GM20431 (cell line): ENCODE data around the gene SLC5A5.
"Not testable (repeated sequence)": the region's sequence is repeated elsewhere in the genome, so short reads cannot be mapped to it uniquely, and the experiment has no call there.

Source experiments
- in situ Hi-C: fragments of 300-500 bp; cut with MseI, MboI; formaldehyde crosslinking; loops from one replicate; pipeline ENCODE4 v1.15.0; 2020; ENCODE audit warnings: low sequenced_read_pairs; ENCODE audit not compliant: unreplicated experiment

SLC5A5 gene

GRCh38 chr19:17869114-17869608, 2.6 kb upstream of the SLC5A5 start:
- in situ Hi-C loops = loop anchor here (5.0 kb wide), 1 partner anchor 63 kb away; the partner anchor contains the start of gene CCDC124

DNA sequence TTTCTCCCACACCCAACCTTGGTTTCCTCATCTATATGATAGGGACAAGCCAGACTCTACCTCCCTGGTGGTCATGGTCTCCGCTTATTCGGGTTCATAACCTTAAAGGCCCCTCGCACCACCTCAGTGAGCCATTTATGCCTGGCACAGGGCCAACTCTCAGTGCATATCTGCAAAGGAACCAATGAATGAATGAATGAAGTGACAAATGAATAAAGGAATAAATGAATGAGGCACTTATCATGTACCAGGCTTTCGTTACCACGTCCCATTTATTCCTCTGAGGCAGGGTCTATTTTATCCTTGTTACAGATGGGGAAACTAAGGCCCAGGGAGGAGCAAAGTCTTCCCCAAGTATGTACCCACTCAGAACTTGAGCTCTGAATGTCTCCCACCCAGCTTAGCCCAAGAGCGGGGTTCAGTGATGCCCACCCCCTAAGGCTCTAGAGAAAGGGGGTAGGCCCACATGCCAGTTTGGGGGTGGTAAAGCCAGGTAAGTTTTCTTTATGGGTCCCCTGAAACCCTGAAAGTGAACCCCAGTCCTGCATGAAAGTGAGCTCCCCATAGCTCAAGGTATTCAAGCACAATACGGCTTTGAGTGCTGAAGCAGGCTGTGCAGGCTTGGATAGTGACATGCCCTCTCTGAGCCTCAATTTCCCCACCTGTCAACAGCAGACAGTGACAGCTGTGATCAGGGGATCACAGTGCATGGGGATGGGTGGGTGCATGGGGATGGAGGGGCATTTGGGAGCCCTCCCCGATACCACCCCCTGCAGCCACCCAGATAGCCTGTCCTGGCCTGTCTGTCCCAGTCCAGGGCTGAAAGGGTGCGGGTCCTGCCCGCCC, 490 bp upstream of the SLC5A5 start:
- in situ Hi-C loops = no loop called here

DNA sequence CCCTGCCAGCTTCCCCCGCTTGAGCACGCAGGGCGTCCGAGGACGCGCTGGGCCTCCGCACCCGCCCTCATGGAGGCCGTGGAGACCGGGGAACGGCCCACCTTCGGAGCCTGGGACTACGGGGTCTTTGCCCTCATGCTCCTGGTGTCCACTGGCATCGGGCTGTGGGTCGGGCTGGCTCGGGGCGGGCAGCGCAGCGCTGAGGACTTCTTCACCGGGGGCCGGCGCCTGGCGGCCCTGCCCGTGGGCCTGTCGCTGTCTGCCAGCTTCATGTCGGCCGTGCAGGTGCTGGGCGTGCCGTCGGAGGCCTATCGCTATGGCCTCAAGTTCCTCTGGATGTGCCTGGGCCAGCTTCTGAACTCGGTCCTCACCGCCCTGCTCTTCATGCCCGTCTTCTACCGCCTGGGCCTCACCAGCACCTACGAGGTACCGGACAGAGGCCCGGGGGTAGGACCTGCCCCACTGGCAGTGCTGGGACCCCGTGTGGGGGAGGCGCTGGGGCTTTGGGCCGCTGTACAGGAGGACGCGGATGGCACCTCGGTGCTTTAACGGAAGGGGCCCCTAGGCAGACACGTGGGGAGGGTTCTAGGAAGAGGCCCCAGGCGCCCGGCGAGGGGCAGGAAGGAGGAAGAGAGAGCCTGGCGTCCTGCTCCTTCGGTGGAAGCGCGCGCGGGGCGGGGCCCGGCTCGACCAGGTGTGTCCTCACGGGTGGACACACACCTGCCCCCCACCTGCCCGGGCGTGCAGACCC, 681 bp downstream of the SLC5A5 start:
- in situ Hi-C loops = no loop called here

- in situ Hi-C loops = no loop called here
Measured at GRCh38 chr19:17873786-17874757, 2.3 kb downstream of the SLC5A5 start.

GRCh38 chr19:17874758-17875135, 3.0 kb downstream of the SLC5A5 start:
- in situ Hi-C loops = no loop called here

DNA sequence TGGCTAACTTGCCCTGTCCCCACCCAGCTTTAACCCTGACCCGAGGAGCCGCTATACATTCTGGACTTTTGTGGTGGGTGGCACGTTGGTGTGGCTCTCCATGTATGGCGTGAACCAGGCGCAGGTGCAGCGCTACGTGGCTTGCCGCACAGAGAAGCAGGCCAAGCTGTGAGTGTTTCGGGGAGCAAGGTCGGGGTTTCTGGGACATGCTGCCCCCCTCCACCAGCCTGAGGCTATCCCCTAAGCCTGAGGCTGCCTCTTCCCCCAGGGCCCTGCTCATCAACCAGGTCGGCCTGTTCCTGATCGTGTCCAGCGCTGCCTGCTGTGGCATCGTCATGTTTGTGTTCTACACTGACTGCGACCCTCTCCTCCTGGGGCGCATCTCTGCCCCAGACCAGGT, 6.0 kb downstream of the SLC5A5 start:
- in situ Hi-C loops = no loop called here

- in situ Hi-C loops = no loop called here
Measured at GRCh38 chr19:17879466-17879865, 7.7 kb downstream of the SLC5A5 start.

GRCh38 chr19:17881701-17882100, 10.0 kb downstream of the SLC5A5 start:
- in situ Hi-C loops = no loop called here

- in situ Hi-C loops = no loop called here
Measured at GRCh38 chr19:17883627-17884410, 12.1 kb downstream of the SLC5A5 start.

DNA sequence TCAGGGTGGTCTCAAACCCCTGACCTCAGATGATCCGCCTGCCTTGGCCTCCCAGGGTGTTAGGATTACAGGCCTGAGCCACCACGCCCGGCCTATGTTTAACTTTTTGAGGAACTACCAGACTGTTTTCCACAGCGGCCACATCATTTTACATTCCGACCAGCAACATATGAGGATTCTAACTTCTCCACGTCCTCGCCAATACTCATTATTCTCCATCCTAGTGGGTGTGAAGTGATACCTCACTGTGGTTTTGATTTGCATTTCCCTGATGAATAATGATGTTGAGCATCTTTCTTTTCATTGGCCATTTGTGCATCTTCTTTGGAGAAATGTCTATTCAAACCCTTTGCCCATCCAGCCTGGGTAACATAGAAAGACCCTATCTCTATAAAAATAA, 14.8 kb downstream of the SLC5A5 start:
- in situ Hi-C loops = no loop called here

DNA sequence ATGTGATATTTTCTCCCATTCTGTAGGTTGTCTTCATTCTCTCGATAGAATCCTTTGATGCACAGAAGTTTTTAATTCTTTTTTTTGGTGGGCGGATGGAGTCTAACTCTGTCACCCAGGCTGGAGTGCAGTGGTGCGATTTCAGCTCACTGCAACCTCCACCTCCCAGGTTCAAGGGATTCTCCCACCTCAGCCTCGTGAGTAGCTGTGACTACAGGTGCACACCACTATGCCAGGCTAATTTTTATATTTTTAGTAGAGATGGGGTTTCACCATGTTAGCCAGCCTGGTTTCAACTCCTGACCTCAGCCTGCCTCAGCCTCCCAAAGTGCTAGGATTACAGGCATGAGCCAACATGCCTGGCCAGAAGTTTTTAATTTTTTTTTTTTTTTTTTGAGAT, 15.5 kb downstream of the SLC5A5 start:
- in situ Hi-C loops = not testable (repeated sequence)

- in situ Hi-C loops = no loop called here
Measured at GRCh38 chr19:17888260-17888659, 16.5 kb downstream of the SLC5A5 start.

GRCh38 chr19:17889609-17890214, 18.0 kb downstream of the SLC5A5 start:
- in situ Hi-C loops = no loop called here

- in situ Hi-C loops = no loop called here
Measured at GRCh38 chr19:17893766-17894165, 22.0 kb downstream of the SLC5A5 start.

GRCh38 chr19:17902701-17903100, 31.0 kb downstream of the SLC5A5 start:
- in situ Hi-C loops = no loop called here

DNA sequence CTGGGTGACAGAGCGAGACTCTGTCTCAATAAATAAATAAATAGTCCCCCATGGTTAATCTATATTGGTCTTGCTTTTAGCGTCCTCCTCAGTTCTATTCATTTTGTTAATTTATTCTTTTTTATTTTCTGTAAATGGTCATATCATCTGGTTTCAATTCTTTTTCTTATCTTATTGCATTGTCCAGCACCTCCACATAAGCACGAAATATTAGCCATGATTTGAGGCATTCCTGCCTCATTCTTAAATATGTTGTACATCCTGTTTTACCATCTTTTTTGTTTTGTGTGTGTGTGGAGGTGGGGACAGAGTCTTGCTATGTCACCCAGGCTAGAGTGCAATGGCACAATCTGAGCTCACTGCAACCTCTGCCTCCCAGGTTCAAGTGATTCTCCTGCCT, 36.5 kb downstream of the SLC5A5 start:
- in situ Hi-C loops = no loop called here

GRCh38 chr19:17909003-17909732, 37.4 kb downstream of the SLC5A5 start:
- in situ Hi-C loops = no loop called here

DNA sequence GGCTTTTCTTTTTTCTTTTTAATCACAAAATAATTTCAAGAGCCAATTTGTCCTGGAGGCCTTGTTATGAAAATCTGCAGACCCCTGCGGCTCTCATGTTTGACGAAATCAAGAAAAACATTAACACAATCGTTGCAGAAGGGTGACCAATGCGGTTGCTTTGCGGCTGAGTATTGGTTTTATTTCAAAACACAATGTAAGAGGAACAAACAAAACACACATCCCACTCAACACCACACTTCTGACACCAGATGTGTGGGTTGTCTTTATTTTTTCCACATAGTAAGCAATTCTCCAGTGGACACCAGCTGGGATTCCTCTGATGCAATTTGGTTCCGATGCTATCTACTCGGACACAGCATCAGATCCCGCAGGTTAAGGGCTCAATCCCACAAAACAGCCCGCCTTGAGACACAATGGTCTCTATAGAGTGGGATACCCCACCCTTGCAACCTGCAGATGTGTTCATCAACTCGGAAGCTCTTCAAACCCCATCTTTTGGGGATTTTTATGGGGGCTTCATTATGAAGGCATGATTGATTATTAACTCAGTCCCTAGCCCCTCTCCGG, 39.1 kb downstream of the SLC5A5 start:
- in situ Hi-C loops = no loop called here
